Cardiac fibroblast (primary cell): ENCODE data around the gene ZNF367.
A peak's percentile ranks its signal among the peaks of the same experiment; 100 is the strongest.

Source experiments
- DNase-seq, 2 donors: peaks; one replicate each; pipeline versions ENCODE4 v3.0.0 to v3.0.0-alpha.2; 2010; ENCODE audit warnings: low read depth in 2 of 2
- H3K4me3 ChIP-seq, 2 donors: replicated peaks in 1 of 2; 1 replicate in 1 of 2; 2 replicates in 1 of 2; pipeline ENCODE4 v1.5.1; 2011; ENCODE audit warnings: low read depth in 2 of 2, low read length in 2 of 2, mild to moderate bottlenecking in 2 of 2, moderate library complexity in 1 of 2
- CTCF ChIP-seq: IDR thresholded peaks from one replicate; pipeline ENCODE4 v1.5.1; 2011; ENCODE audit warnings: low read depth, mild to moderate bottlenecking, low read length, inconsistent platforms

The ZNF367 gene

GRCh38 chr9:96425500-96426169 lies 7.5 kb upstream of the ZNF367 start:
- DNase-seq: no peak
- H3K4me3 ChIP-seq: no peak overlapping the region
- TF ChIP-seq CTCF: no peak

- no peak for TF ChIP-seq CTCF
- DNase-seq: no peak
- no peak overlapping the region for H3K4me3 ChIP-seq
These were observed 5.8 kb upstream of the ZNF367 start for GRCh38 chr9:96423985-96424336.

- TF ChIP-seq CTCF: no peak
- DNase-seq: no peak
- H3K4me3 ChIP-seq: no peak overlapping the region
These were observed 5.3 kb upstream of the ZNF367 start for GRCh38 chr9:96423322-96423984.

DNA sequence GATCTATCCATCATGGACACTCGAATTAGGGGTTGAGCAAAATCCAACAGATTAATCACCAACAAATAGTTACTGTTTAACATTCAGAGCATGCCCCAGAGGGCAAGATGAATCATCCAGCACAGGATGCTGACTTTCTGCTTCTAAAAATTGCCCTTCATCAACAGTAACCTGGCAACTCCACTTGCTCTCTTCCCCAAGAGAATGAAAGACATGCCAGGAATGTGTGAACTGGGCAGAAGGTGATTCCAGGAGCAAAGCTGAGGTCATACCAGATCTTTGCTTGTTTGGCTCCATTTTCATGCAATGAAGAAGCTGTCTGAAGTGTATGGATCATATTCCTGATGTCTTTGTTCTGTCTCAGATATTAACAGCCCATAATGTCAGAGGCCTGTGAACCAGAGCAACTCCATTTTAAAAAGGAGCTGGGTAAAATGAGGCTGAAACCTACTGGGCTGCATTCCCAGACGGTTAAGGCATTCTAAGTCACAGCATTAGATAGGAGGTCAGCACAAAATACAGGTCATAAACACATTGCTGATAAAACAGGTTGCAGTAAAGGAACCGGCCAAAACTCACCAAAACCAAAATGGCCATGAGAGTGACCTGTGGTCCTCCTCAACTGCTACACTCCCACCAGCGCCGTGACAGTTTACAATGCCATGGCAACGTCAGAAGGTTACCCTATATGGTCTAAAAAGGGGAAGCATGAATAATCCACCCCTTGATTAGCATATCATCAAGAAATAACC lies 2.5 kb upstream of the ZNF367 start:
- DNase-seq: peak; percentile 95 to 97
- TF ChIP-seq CTCF: no peak
- H3K4me3 ChIP-seq: no peak overlapping the region

DNA sequence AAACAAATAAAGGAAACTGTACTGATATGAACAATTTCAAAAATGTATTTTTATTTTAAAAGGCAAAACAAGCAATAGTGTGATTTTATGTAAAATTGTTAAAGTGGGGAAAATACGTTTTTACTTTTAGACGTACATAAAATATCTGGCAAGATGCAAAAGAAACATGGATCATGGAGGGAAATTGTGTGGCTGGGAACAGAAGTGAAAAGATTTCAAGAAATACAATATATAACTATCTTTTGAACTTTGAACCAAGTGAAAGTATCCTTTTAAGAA lies 1.5 kb upstream of the ZNF367 start:
- TF ChIP-seq CTCF: no peak
- peak overlapping the region in 1 of 2 donors; percentile 72 for H3K4me3 ChIP-seq
- DNase-seq: no peak

DNA sequence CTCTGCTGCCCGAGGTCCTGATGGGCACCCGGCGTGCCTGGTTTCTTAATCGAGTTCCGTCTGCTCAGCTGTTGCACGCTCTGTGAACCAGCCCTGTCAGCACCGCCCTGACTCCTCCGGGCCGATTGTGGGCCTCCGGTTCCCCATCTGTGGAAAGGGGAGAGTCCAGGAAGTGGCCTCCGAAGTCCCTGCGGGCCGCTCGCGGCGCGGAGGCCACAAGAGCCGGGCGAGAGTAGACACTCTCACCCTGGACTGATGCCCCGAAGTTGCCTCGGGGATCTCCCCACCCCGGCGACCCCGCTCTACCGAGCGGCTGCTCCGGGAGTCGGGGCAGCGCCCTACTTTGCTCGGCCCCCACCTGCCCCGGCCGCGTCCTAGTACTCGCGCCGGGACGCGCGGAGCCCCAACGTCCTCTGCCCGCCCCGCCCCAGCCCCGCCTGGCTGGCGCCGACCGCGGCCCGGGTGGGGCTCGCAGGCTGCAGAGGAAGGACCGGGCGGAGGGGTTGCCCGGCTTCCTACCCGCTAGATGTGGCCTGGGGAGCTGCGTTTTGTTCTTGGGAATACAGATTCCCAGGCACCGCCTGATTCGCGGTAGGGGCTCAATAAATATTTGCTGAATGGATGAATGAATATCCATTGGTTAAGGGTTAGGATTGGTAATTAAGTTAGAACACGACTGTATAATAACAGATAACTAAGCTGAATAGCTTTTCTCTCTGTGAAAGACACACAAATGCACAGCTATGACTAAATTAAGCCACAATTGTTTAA lies 935 bp upstream of the ZNF367 start:
- TF ChIP-seq CTCF: no peak
- DNase-seq: peak; percentile 50 to 65
- H3K4me3 ChIP-seq: peak overlapping the region; percentile 72 to 85
